GM21576 (cell line): Measurements from ENCODE around the gene ROR1.

ENCODE experiments used
- ATAC-seq: cut with Tn5 transposase; IDR thresholded peaks from one replicate; pipeline ENCODE4 v1.9.1; 2021; ENCODE audit warnings: mild to moderate bottlenecking, moderate library complexity; ENCODE audit not compliant: unreplicated experiment

Gene ROR1

GRCh38 chr1:63773815-63774616 is at the start of gene ROR1:
Gene ROR1 (plus strand): TSS chr1:63774017.
- ATAC-seq = peak; percentile 89

GRCh38 chr1:63724375-63724899 is 49.4 kb upstream of the ROR1 start:
- ATAC-seq = no peak

- no peak for ATAC-seq
Measured at GRCh38 chr1:63728611-63729226, 45.1 kb upstream of the ROR1 start.

- no peak for ATAC-seq
Measured at GRCh38 chr1:63729227-63729620, 44.6 kb upstream of the ROR1 start.

GRCh38 chr1:63730211-63730610 is 43.6 kb upstream of the ROR1 start:
- ATAC-seq = no peak

GRCh38 chr1:63731117-63732043 is 42.4 kb upstream of the ROR1 start:
- ATAC-seq = no peak

- ATAC-seq = no peak
Measured at GRCh38 chr1:63732666-63733065, 41.2 kb upstream of the ROR1 start.

- no peak for ATAC-seq
Measured at GRCh38 chr1:63738772-63739171, 35.0 kb upstream of the ROR1 start.

- ATAC-seq = no peak
Measured at GRCh38 chr1:63739452-63739851, 34.4 kb upstream of the ROR1 start.

- ATAC-seq = no peak
Measured at GRCh38 chr1:63740432-63740831, 33.4 kb upstream of the ROR1 start.

- no peak for ATAC-seq
Measured at GRCh38 chr1:63742526-63742925, 31.3 kb upstream of the ROR1 start.

- ATAC-seq = no peak
Measured at GRCh38 chr1:63743781-63744180, 30.0 kb upstream of the ROR1 start.

- ATAC-seq = no peak
Measured at GRCh38 chr1:63746129-63746864, 27.5 kb upstream of the ROR1 start.

GRCh38 chr1:63747445-63747844 is 26.4 kb upstream of the ROR1 start:
- no peak for ATAC-seq

- ATAC-seq = no peak
Measured at GRCh38 chr1:63748046-63748580, 25.7 kb upstream of the ROR1 start.

GRCh38 chr1:63748641-63749040 is 25.2 kb upstream of the ROR1 start:
- no peak for ATAC-seq

GRCh38 chr1:63750721-63751120 is 23.1 kb upstream of the ROR1 start:
- no peak for ATAC-seq

GRCh38 chr1:63752176-63752575 is 21.6 kb upstream of the ROR1 start:
- no peak for ATAC-seq

- no peak for ATAC-seq
Measured at GRCh38 chr1:63753591-63753990, 20.2 kb upstream of the ROR1 start.

- ATAC-seq = no peak
Measured at GRCh38 chr1:63756839-63757238, 17.0 kb upstream of the ROR1 start.
